Motor neuron (in vitro differentiated cells): ENCODE results near the gene ACAN. TPM values are rescaled to one million over a fixed set of nuclear protein-coding genes. Genes with fewer than 3 reads are reported as not detected.

Experiments
- ATAC-seq, 8 experiments: fragments of 200-7000 bp; cut with Tn5 transposase; replicated peaks in 6 of 8; 2 replicates each; pipeline ENCODE4 v1.8.0; 2021; ENCODE audit warnings: mild to moderate bottlenecking in 8 of 8, moderate library complexity in 8 of 8
- H3K27ac ChIP-seq, 2 donors: fragments of 250-450 bp; sonication (Bioruptor Pico); 2 replicates each; pipeline ENCODE4 v1.9.0; 2021; ENCODE audit warnings: antibody characterized with exemption in 2 of 2, mild to moderate bottlenecking in 2 of 2, moderate library complexity in 1 of 2
- H3K4me1 ChIP-seq, 2 donors: fragments of 250-450 bp; sonication (Bioruptor Pico); replicated peaks in 1 of 2; 2 replicates each; pipeline ENCODE4 v1.6.1; 2021; ENCODE audit warnings: antibody characterized with exemption in 2 of 2, mild to moderate bottlenecking in 2 of 2, moderate library complexity in 1 of 2
- H3K4me3 ChIP-seq, 5 donors: fragments of 250-450 bp; sonication (Bioruptor Pico); 2 replicates each; pipeline ENCODE4 v1.9.0; 2021; ENCODE audit warnings: antibody characterized with exemption in 5 of 5, mild to moderate bottlenecking in 5 of 5, moderate library complexity in 4 of 5
- WGBS, 10 experiments: fragments of 450-650 bp; shearing (Covaris generic); methylation state at CpG; one replicate each; pipeline ENCODE4 v1.0.0; 2022; 5-methylcytosine and 5-hydroxymethylcytosine counted together
- in situ Hi-C, 9 experiments: fragments of 400-800 bp; cut with MboI; loops; one replicate each; pipeline ENCODE4 v1.15.0; 2021; ENCODE audit warnings: low sequenced_read_pairs in 9 of 9, low pct_unique_long_range_greater_than_20kb in 2 of 9; ENCODE audit not compliant: unreplicated experiment in 9 of 9
- total RNA-seq, 8 experiments: library from RNA; unstranded; fragments of 300-600 nt; gene quantifications; 2 replicates each; pipeline versions ENCODE4 v1.2.3 to v1.2.4, GENCODE V29; 2022

ACAN gene
- 1 to 10 TPM in 1 of 8 experiments, under 1 TPM in 6, not detected in 1; under 0.01 to 1.1 (median 0.24) TPM for total RNA-seq

- 0 to 2% methylated on average over 3 to 10 of the region's 61 CpGs; no CpG with 5 or more reads in 8 of the 10 experiments for WGBS, 10 experiments
- Histone ChIP-seq H3K4me3 (peak within 1 kb of the TSS; percentile 37 to 46 (median 42)), H3K27ac (no peak within 1 kb of the TSS), H3K4me1 (peaks cover 0 to 5% of the 10 kb centered on the region in 2 donors)
- ATAC-seq = peak in 6 of 8 experiments; percentile 36 to 94 (median 88)
- in situ Hi-C loops = no loop called here
These were observed at the start of gene ACAN for GRCh38 chr15:88803241-88803919. ACAN (plus strand) TSS chr15:88803436; CDS start chr15:88836207, 32,771 bp downstream.

GRCh38 chr15:88756521-88756920 lies 46.7 kb upstream of the ACAN start:
- H3K4me1 ChIP-seq = no peaks in the 10 kb centered on the region
- ATAC-seq = no peak
- 61 to 94% (median 69%) methylated on average over 2 to 4 of the region's 4 CpGs; no CpG with 5 or more reads in 5 of the 10 experiments for WGBS, 10 experiments
- H3K4me3 ChIP-seq = no peak overlapping the region
- no peak overlapping the region for H3K27ac ChIP-seq
- in situ Hi-C loops = no loop called here

- Histone ChIP-seq H3K4me3 (no peak overlapping the region), H3K27ac (no peak overlapping the region), H3K4me1 (no peaks in the 10 kb centered on the region)
- 8 to 100% (median 85%) methylated on average over 1 to 3 of the region's 3 CpGs; no CpG with 5 or more reads in 2 of the 10 experiments for WGBS, 10 experiments
- ATAC-seq = peak in 1 of 8 experiments; percentile 71
- in situ Hi-C loops = no loop called here
These were observed 46.3 kb upstream of the ACAN start for GRCh38 chr15:88756921-88757320.

- WGBS, 10 experiments = 40% methylated on average over 1 of the region's 1 CpG; no CpG with 5 or more reads in 9 of the 10 experiments
These were observed 43.4 kb upstream of the ACAN start for GRCh38 chr15:88759872-88760271.

GRCh38 chr15:88764448-88764847 lies 38.8 kb upstream of the ACAN start:
- in situ Hi-C loops = no loop called here
- Histone ChIP-seq H3K27ac (no peak overlapping the region), H3K4me3 (no peak overlapping the region), H3K4me1 (no peaks in the 10 kb centered on the region)
- 20 to 100% (median 67%) methylated on average over 1 of the region's 1 CpG; no CpG with 5 or more reads in 2 of the 10 experiments for WGBS, 10 experiments
- ATAC-seq = no peak

More at GRCh38 chr15:88759872-88760271, 43.4 kb upstream of the ACAN start:
- in situ Hi-C loops = no loop called here
- Histone ChIP-seq H3K4me1 (no peaks in the 10 kb centered on the region), H3K4me3 (no peak overlapping the region), H3K27ac (no peak overlapping the region)
- ATAC-seq = no peak

GRCh38 chr15:88765212-88765611 lies 38.0 kb upstream of the ACAN start:
- no peak for ATAC-seq
- in situ Hi-C loops = no loop called here
- Histone ChIP-seq H3K27ac (no peak overlapping the region), H3K4me3 (no peak overlapping the region), H3K4me1 (no peaks in the 10 kb centered on the region)
- WGBS, 10 experiments = 0 to 85% (median 62%) methylated on average over 2 of the region's 2 CpGs; no CpG with 5 or more reads in 1 of the 10 experiments

- in situ Hi-C loops = no loop called here
- 0 to 68% (median 20%) methylated on average over 1 to 11 of the region's 38 CpGs; no CpG with 5 or more reads in 6 of the 10 experiments for WGBS, 10 experiments
- no peak overlapping the region for H3K27ac ChIP-seq
- ATAC-seq = peak in 3 of 8 experiments; percentile 29 to 59 (median 59)
- H3K4me1 ChIP-seq = no peaks in the 10 kb centered on the region
- H3K4me3 ChIP-seq = no peak overlapping the region
These were observed 33.9 kb upstream of the ACAN start for GRCh38 chr15:88769161-88769971.

GRCh38 chr15:88775776-88776175 lies 27.5 kb upstream of the ACAN start:
- no peak overlapping the region for H3K27ac ChIP-seq
- WGBS, 10 experiments = 42 to 100% (median 82%) methylated on average over 1 to 4 of the region's 4 CpGs; no CpG with 5 or more reads in 1 of the 10 experiments
- ATAC-seq = no peak
- no peaks in the 10 kb centered on the region for H3K4me1 ChIP-seq
- in situ Hi-C loops = no loop called here
- H3K4me3 ChIP-seq = no peak overlapping the region

- WGBS, 10 experiments = 42 to 83% (median 58%) methylated on average over 2 to 3 of the region's 3 CpGs; no CpG with 5 or more reads in 4 of the 10 experiments
These were observed 26.6 kb upstream of the ACAN start for GRCh38 chr15:88776646-88777045.

GRCh38 chr15:88779944-88780343 lies 23.3 kb upstream of the ACAN start:
- H3K4me3 ChIP-seq = no peak overlapping the region
- in situ Hi-C loops = no loop called here
- no peak for ATAC-seq
- WGBS, 10 experiments = 79 to 100% (median 100%) methylated on average over 1 of the region's 1 CpG
- H3K27ac ChIP-seq = no peak overlapping the region
- no peaks in the 10 kb centered on the region for H3K4me1 ChIP-seq

More at GRCh38 chr15:88776646-88777045, 26.6 kb upstream of the ACAN start:
- H3K27ac ChIP-seq = no peak overlapping the region
- no peak for ATAC-seq
- in situ Hi-C loops = no loop called here
- H3K4me1 ChIP-seq = no peaks in the 10 kb centered on the region
- H3K4me3 ChIP-seq = no peak overlapping the region

GRCh38 chr15:88782465-88782864 lies 20.8 kb upstream of the ACAN start:
- no peak overlapping the region for H3K4me3 ChIP-seq
- no peak for ATAC-seq
- H3K4me1 ChIP-seq = no peaks in the 10 kb centered on the region
- in situ Hi-C loops = no loop called here
- H3K27ac ChIP-seq = no peak overlapping the region
- 39 to 90% (median 85%) methylated on average over 2 to 8 of the region's 8 CpGs; no CpG with 5 or more reads in 1 of the 10 experiments for WGBS, 10 experiments

GRCh38 chr15:88785217-88785616 lies 18.0 kb upstream of the ACAN start:
- ATAC-seq = no peak
- WGBS, 10 experiments = 0 to 80% (median 39%) methylated on average over 1 to 2 of the region's 2 CpGs; no CpG with 5 or more reads in 6 of the 10 experiments
- in situ Hi-C loops = no loop called here

GRCh38 chr15:88788036-88788435 lies 15.2 kb upstream of the ACAN start:
- Histone ChIP-seq H3K4me3 (no peak overlapping the region), H3K27ac (no peak overlapping the region), H3K4me1 (no peaks in the 10 kb centered on the region)
- in situ Hi-C loops = no loop called here
- WGBS, 10 experiments = 0 to 80% (median 45%) methylated on average over 1 to 3 of the region's 3 CpGs; no CpG with 5 or more reads in 4 of the 10 experiments
- ATAC-seq = no peak

More at GRCh38 chr15:88785217-88785616, 18.0 kb upstream of the ACAN start:
- no peak overlapping the region for H3K27ac ChIP-seq
- H3K4me3 ChIP-seq = no peak overlapping the region
- no peaks in the 10 kb centered on the region for H3K4me1 ChIP-seq
